HepG2 (cell line): ENCODE data around the gene RNF114. TPM values are rescaled to one million over a fixed set of nuclear protein-coding genes. Genes with fewer than 3 reads are reported as not detected.

Experiments used
- CBFB ChIP-seq: sonication (generic); formaldehyde crosslinking; IDR thresholded peaks from 2 replicates; pipeline ENCODE4 v1.4.0; 2020; ENCODE audit warnings: missing genetic modification reagents
- CREB1 ChIP-seq, 2 experiments: fragments of 450-650 bp in 1 of 2; IDR thresholded peaks; 2 replicates each; pipeline ENCODE4 v1.6.1; 2016 to 2017; ENCODE audit warnings: control low read depth in 1 of 2, mild to moderate bottlenecking in 1 of 2, missing compliant biosample characterization in 1 of 2, missing genetic modification characterization in 1 of 2
- FOXC1 ChIP-seq: sonication (generic); formaldehyde crosslinking; IDR thresholded peaks from 2 replicates; pipeline ENCODE4 v1.8.0; 2022; ENCODE audit warnings: mild to moderate bottlenecking, missing genetic modification reagents, borderline replicate concordance
- FOXO1 ChIP-seq: sonication (generic); formaldehyde crosslinking; IDR thresholded peaks from 2 replicates; pipeline ENCODE4 v1.4.0; 2020; ENCODE audit warnings: missing genetic modification reagents
- GTF2F1 ChIP-seq: fragments of 150-350 bp; IDR thresholded peaks from 2 replicates; pipeline ENCODE4 v1.6.1; 2014; ENCODE audit warnings: low read length
- HES4 ChIP-seq: sonication (generic); formaldehyde crosslinking; IDR thresholded peaks from 2 replicates; pipeline ENCODE4 v1.9.0; 2021; ENCODE audit warnings: mild to moderate bottlenecking, missing genetic modification reagents, borderline replicate concordance
- HNRNPL ChIP-seq: fragments of 200-400 bp; formaldehyde crosslinking; IDR thresholded peaks from 2 replicates; pipeline ENCODE4 v1.6.1; 2017; ENCODE audit warnings: mild to moderate bottlenecking, low read depth, low read length
- JUND ChIP-seq: sonication (generic); formaldehyde crosslinking; IDR thresholded peaks from 2 replicates; pipeline ENCODE4 v1.8.0; 2022; ENCODE audit warnings: mild to moderate bottlenecking, missing genetic modification reagents
- KLF13 ChIP-seq: sonication (generic); formaldehyde crosslinking; IDR thresholded peaks from 2 replicates; pipeline ENCODE4 v1.4.0; 2020; ENCODE audit warnings: mild to moderate bottlenecking, missing genetic modification reagents
- NR2C2 ChIP-seq: sonication (generic); formaldehyde crosslinking; IDR thresholded peaks from 2 replicates; pipeline ENCODE4 v1.4.0; 2020; ENCODE audit warnings: missing genetic modification reagents, mild to moderate bottlenecking, moderate library complexity, borderline replicate concordance
- RNF219 ChIP-seq: sonication (generic); formaldehyde crosslinking; IDR thresholded peaks from 2 replicates; pipeline ENCODE4 v1.5.0; 2020; ENCODE audit warnings: mild to moderate bottlenecking, missing genetic modification reagents
- RXRB ChIP-seq: IDR thresholded peaks from 2 replicates; pipeline ENCODE4 v1.6.1; 2016; ENCODE audit warnings: borderline replicate concordance, missing genetic modification reagents, missing compliant biosample characterization
- ZFP41 ChIP-seq: sonication (generic); formaldehyde crosslinking; IDR thresholded peaks from 2 replicates; pipeline ENCODE4 v1.4.0; 2020; ENCODE audit warnings: mild to moderate bottlenecking, missing genetic modification reagents, borderline replicate concordance
- ZNF136 ChIP-seq: sonication (generic); formaldehyde crosslinking; IDR thresholded peaks from 2 replicates; pipeline ENCODE4 v1.8.1; 2022; ENCODE audit warnings: low read depth, mild to moderate bottlenecking, moderate library complexity, missing genetic modification reagents
- ZNF430 ChIP-seq: sonication (generic); formaldehyde crosslinking; IDR thresholded peaks from 2 replicates; pipeline ENCODE4 v1.9.0; 2021; ENCODE audit warnings: mild to moderate bottlenecking, missing genetic modification reagents
- ZNF446 ChIP-seq: sonication (generic); formaldehyde crosslinking; IDR thresholded peaks from 2 replicates; pipeline ENCODE4 v1.5.0; 2020; ENCODE audit warnings: mild to moderate bottlenecking, missing genetic modification reagents
- ZNF543 ChIP-seq: sonication (generic); formaldehyde crosslinking; IDR thresholded peaks from 2 replicates; pipeline ENCODE4 v1.4.0; 2020; ENCODE audit warnings: mild to moderate bottlenecking, missing genetic modification reagents
- ZSCAN9 ChIP-seq: IDR thresholded peaks from 2 replicates; pipeline ENCODE4 v1.6.1; 2016; ENCODE audit warnings: borderline replicate concordance
- polyA plus RNA-seq, 8 experiments: library from polyadenylated mRNA; depleted of rRNA in 3 of 8; stranded (reverse) in 7 of 8; unstranded in 1 of 8; fragments of >200 nt; fragmentation: Illumina TruSeq in 4 of 8; extraction: Trizol in 4 of 8; gene quantifications; 2 replicates each; pipeline versions ENCODE4 v1.2.1 to v1.2.3, GENCODE V29; 2011 to 2016; ENCODE audit warnings: low read depth in 4 of 8, missing spikeins in 1 of 8, mixed read lengths in 1 of 8; ENCODE audit not compliant: insufficient read depth in 1 of 8
- total RNA-seq, 5 experiments: library from RNA; depleted of rRNA; stranded (reverse); fragments of >200 nt; fragmentation: Illumina TruSeq; extraction: Trizol; gene quantifications; 2 replicates each; pipeline ENCODE4 v1.2.3, GENCODE V29; 2016; ENCODE audit warnings: low read depth in 1 of 5
- TF ChIP-seq, protein P1 (sequence below): sonication (generic); formaldehyde crosslinking; IDR thresholded peaks from 2 replicates; pipeline ENCODE4 v1.5.0; 2020; ENCODE audit warnings: mild to moderate bottlenecking, missing genetic modification reagents
- TF ChIP-seq, protein P2 (sequence below): sonication (generic); formaldehyde crosslinking; IDR thresholded peaks from 2 replicates; pipeline ENCODE4 v1.8.1; 2023; ENCODE audit warnings: missing genetic modification reagents, inconsistent platforms, borderline replicate concordance
- TF ChIP-seq, protein P3 (sequence below): sonication (generic); formaldehyde crosslinking; IDR thresholded peaks from 2 replicates; pipeline ENCODE4 v1.4.0; 2020; ENCODE audit warnings: missing genetic modification reagents

RNF114 gene
- total and polyA plus RNA-seq, 2 of the 13 experiments (the other 11 are each of a cell fraction or from before 2014, with no cell fraction given), result 119 to 126 TPM

DNA sequence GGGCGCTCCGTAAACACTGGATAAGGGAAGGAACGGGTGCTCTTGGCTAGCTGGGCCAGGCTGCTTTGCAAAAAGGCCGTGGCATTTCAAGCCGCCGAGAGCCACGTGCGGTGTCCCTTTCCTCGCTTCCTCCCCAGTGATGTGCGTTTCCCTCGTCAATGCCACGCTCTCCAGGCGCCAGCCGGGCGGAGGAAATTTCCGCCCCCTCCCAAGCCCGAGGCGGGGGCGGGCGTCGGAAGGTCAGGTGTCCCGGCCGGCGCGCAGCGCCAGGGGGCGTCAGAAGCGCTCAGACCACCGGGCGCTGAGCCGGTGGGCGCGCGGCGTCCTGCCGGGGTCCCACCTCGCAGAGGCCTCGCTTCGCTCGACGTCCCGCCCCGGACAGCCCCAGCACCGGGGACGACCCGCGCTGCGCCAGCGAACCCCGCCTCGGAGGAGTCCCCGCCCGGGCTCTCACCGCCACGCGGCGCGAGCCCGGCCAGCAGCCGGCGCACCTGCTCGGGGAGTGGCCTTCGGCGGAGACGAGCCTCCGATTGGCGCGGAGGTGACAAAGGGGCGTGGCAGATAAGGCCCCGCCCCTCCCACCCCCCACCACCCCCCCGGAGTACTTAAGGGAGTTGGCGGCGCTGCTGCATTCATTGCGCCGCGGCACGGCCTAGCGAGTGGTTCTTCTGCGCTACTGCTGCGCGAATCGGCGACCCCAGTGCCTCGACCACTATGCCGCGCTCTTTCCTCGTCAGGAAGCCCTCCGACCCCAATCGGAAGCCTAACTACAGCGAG is 46.3 kb downstream of the RNF114 start, which contains the start of gene SNAI1 (continued):
- TF ChIP-seq NR2C2 (CRISPR knock-in tag), result peak; percentile 46; the same call in 1 of the 2 replicates
- TF ChIP-seq ZNF136 (CRISPR knock-in tag), result no peak; the same call in 1 of the 2 replicates
- TF ChIP-seq GTF2F1, result 0 out of 2 replicates have a peak, but pooled peaks have one; percentile 68
- no peak for TF ChIP-seq ZNF543 (CRISPR knock-in tag)
- TF ChIP-seq ZNF430 (CRISPR knock-in tag), result peak; percentile 65
- TF ChIP-seq, protein P1, sequence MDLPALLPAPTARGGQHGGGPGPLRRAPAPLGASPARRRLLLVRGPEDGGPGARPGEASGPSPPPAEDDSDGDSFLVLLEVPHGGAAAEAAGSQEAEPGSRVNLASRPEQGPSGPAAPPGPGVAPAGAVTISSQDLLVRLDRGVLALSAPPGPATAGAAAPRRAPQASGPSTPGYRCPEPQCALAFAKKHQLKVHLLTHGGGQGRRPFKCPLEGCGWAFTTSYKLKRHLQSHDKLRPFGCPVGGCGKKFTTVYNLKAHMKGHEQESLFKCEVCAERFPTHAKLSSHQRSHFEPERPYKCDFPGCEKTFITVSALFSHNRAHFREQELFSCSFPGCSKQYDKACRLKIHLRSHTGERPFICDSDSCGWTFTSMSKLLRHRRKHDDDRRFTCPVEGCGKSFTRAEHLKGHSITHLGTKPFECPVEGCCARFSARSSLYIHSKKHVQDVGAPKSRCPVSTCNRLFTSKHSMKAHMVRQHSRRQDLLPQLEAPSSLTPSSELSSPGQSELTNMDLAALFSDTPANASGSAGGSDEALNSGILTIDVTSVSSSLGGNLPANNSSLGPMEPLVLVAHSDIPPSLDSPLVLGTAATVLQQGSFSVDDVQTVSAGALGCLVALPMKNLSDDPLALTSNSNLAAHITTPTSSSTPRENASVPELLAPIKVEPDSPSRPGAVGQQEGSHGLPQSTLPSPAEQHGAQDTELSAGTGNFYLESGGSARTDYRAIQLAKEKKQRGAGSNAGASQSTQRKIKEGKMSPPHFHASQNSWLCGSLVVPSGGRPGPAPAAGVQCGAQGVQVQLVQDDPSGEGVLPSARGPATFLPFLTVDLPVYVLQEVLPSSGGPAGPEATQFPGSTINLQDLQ (CRISPR knock-in tag), result no peak
- TF ChIP-seq RNF219 (CRISPR knock-in tag), result peak; percentile 36; the same call in 1 of the 2 replicates
- peak; percentile 8; the same call in 1 of the 2 replicates for TF ChIP-seq CREB1 (IDR thresholded peaks at IDR 0.05)
- no peak for TF ChIP-seq CREB1 (CRISPR knock-in tag; IDR thresholded peaks at IDR 0.05)
- TF ChIP-seq CBFB (CRISPR knock-in tag), result peak; percentile 63
- peak; percentile 8; the same call in 1 of the 2 replicates for TF ChIP-seq HNRNPL
- TF ChIP-seq, protein P2, sequence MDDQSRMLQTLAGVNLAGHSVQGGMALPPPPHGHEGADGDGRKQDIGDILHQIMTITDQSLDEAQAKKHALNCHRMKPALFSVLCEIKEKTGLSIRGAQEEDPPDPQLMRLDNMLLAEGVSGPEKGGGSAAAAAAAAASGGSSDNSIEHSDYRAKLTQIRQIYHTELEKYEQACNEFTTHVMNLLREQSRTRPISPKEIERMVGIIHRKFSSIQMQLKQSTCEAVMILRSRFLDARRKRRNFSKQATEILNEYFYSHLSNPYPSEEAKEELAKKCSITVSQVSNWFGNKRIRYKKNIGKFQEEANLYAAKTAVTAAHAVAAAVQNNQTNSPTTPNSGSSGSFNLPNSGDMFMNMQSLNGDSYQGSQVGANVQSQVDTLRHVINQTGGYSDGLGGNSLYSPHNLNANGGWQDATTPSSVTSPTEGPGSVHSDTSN (CRISPR knock-in tag), result peak; percentile 88
- peak; percentile 99 for TF ChIP-seq ZFP41 (CRISPR knock-in tag)
- TF ChIP-seq KLF13, result peak; percentile 94; the same call in 1 of the 2 replicates
- TF ChIP-seq RXRB, result peak; percentile 67; the same call in 1 of the 2 replicates
- 0 out of 2 replicates have a peak, but pooled peaks have one; percentile 76 for TF ChIP-seq FOXO1 (CRISPR knock-in tag)
- peak; percentile 90 for TF ChIP-seq FOXC1 (CRISPR knock-in tag)
- TF ChIP-seq, protein P3, sequence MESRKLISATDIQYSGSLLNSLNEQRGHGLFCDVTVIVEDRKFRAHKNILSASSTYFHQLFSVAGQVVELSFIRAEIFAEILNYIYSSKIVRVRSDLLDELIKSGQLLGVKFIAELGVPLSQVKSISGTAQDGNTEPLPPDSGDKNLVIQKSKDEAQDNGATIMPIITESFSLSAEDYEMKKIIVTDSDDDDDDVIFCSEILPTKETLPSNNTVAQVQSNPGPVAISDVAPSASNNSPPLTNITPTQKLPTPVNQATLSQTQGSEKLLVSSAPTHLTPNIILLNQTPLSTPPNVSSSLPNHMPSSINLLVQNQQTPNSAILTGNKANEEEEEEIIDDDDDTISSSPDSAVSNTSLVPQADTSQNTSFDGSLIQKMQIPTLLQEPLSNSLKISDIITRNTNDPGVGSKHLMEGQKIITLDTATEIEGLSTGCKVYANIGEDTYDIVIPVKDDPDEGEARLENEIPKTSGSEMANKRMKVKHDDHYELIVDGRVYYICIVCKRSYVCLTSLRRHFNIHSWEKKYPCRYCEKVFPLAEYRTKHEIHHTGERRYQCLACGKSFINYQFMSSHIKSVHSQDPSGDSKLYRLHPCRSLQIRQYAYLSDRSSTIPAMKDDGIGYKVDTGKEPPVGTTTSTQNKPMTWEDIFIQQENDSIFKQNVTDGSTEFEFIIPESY (CRISPR knock-in tag), result peak; percentile 43
- peak; percentile 61; the same call in 1 of the 2 replicates for TF ChIP-seq JUND (CRISPR knock-in tag)
- TF ChIP-seq ZSCAN9 (CRISPR knock-in tag), result peak; percentile 53
- peak; percentile 95 for TF ChIP-seq HES4
- peak; percentile 95 for TF ChIP-seq ZNF446
